ENCODE measurements around the gene MPST.
A peak's percentile ranks its signal among the peaks of the same experiment; 100 is the strongest.

The MPST gene

DNA sequence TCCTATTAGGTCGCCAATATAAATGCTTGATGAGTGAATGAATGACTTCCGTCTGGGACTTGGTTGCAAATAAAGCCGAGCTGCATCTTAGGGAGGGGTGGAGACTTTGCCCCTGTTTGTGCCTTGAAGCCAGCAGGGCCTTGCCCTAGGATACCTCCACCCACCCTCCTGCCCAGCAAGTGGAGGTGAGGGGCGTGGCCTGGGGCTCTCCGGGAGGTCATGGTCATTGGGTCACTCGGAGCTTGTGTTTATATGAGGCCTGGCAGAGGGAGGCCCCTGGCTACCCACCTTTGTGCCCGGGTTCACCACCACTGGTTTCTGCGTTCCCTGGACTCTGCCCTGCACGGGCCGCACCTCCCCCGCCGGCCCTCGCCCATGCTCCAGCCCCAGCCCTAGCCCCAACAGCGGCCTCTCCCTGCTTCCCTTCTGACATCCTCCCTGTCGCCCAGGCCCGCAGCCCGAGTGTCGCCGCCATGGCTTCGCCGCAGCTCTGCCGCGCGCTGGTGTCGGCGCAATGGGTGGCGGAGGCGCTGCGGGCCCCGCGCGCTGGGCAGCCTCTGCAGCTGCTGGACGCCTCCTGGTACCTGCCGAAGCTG is 4.3 kb downstream of the MPST start:
- DNase-seq, result no peak

DNA sequence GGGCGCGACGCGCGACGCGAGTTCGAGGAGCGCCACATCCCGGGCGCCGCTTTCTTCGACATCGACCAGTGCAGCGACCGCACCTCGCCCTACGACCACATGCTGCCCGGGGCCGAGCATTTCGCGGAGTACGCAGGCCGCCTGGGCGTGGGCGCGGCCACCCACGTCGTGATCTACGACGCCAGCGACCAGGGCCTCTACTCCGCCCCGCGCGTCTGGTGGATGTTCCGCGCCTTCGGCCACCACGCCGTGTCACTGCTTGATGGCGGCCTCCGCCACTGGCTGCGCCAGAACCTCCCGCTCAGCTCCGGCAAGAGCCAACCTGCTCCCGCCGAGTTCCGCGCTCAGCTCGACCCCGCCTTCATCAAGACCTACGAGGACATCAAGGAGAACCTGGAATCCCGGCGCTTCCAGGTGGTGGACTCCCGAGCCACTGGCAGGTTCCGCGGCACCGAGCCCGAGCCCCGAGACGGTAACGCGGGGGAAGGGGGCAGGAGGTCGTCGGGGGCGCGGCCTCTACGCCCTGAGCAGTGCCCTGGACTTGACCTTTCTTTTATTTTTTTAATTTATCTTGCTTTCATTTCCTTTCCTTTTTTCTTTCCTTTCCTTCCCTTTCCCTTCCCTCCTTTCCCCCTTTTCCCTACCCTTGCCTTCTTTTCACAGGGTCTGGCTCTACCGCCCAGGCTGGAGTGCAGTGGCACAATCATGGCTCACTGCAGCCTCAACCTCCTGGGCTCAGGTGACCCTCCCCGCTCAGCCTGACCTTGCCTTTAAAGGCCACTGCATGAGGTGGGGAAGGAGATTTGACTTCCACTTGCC is 5.0 kb downstream of the MPST start:
- DNase-seq, result no peak

DNA sequence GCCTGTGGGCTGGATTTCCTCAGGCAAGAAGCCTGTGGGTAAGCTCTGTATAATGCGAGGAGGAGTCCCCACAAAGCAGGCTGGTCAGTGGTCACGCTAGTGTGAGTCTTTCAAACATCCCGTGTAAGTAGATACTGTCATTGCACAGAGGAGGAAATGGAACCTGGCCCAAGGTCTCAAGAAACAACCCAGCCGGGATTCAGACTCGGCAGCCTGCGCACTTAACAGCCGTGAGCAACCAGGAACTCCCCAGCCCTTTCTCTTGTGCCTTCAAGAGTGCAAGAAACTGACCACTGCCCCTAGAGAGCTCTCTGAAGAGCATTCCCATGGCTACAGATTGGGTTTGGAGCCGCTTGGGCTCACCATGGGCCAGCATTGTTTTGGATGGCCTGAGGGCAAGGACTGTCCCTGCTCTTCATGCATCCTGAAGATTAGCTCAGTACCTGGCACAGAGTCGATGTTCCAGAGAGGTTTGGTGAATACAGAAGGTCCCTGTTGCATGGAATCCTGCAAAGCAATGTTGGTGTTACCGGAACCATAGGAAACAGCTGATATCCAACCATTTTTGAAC is 6.0 kb downstream of the MPST start:
- no peak for DNase-seq

DNA sequence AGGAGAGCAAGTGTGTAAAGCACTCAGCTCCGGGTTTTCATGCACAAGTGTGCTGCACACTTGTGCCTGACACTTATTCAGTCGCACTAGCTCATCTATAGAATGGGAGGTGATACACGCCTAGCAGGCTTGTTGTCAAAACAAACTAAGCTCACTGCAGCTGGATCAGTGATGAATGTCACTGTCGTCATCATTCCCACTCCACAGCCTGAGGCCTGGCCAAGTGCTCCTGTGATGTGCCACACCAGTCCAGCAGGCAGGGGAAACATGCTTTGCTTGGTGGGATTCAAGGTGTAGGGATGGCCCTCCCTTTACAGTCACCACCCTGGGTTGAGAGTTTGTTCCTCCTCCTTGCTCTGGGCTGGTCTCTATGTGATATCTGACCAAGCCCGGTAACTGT is 6.8 kb downstream of the MPST start:
- DNase-seq, result no peak

DNA sequence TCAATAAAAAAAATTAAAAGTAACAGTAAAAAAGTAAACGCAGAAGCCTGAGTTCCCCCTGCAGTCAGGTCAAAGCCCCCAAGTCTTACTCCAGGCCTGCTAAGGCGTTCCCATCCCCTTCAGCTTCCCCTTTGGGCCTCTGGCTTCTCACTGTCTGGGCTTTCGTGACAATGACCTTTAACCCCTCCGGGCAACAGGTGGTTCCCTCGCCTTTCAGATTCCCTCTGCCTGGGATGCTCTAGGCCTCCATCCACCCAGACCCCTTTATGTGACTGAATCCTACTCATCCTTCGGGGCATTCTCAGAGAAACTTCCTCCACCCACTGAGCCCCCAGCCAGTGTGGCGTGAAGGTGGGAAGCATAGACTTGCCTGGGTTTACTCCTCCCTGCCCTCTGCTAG is 8.0 kb downstream of the MPST start:
- DNase-seq, result no peak

DNA sequence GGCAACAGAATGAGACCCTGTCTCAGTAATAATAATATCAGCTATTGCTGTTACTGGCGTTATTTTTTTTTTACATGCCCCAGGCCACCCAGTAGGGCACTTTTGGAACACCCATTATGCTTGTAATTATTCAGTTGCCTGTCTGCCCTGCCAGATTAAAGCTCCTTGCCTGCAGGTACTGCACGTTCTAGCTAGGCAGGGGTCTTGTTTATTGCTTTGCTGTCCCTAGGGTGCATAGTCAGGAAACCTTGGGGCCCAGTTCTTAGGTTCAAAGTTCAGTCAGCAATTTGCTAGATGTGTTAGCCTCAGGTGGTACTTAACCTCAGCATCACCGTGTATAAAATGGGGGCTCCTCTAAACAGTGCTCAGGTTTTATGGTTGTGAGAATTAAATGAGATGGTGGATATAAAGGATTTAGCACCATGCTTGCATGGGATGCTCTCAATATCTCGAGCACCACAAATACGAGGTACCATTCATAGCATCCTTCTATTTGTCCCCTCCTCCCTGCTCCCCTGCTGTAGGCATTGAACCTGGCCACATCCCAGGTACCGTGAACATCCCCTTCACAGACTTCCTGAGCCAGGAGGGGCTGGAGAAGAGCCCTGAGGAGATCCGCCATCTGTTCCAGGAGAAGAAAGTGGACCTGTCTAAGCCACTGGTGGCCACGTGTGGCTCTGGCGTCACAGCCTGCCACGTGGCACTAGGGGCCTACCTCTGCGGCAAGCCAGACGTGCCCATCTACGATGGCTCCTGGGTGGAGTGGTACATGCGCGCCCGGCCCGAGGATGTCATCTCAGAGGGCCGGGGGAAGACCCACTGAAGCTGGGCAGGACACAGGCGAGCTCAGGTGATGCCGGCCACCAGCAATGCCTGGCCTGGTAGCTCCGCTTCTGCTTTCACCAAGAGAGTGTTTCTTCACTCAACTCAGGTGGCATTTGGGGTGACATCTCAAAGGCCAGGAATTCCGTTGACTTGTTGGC is 9.4 kb downstream of the MPST start:
- no peak for DNase-seq

DNA sequence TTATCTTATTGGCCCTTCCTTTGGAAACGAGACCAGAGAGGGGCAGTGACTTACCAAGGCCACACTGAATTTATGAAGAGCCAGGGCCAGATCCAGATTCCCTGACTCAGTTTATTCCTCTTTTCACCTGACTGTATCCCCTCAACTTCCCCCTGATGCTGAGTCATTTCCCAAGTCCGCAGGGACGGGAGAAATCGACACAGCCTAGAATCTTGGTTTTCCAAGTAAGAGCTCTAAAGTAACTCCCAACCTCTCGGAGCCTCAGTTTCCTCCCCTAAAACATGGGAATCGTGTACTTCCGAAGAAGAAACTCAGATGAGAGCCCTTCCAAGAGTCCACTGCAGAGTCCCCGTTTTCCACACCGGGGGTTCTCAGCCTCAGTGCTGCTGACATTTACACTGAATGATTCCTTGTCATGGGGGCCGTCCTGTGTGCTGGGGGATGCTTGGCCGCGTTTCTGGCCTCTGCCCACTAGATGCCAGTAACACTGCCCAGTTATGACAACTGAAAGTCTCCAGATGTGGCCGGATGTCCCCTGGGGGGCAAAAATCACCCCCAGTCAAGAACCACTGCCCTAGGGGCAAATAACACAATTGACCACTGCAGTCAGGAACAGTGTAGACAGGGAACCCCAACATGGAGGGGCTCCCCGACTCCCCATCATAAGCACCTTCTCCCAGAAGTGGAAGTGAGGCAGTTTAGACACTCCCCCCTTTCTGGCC is 11.2 kb downstream of the MPST start:
- no peak for DNase-seq

DNA sequence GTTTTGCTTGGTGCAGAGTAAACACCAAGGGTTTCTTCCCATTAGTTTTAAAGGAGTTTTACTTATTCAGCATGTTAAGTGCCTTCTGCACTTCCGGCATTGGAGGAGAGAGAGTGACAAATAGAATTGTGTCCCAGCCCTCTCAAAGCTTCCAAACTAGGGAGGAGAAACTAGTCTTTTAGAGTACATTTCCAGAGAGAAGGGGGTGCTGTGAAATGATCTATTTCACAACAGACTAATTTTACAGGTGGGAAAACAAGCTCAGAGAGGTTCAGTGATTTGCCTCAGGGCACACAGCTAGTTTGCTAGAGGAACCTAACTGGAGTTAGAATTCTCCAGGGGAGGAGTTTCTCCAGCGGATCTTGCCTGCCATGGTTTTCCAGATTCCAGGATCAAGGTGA is 12.6 kb downstream of the MPST start:
- no peak for DNase-seq

DNA sequence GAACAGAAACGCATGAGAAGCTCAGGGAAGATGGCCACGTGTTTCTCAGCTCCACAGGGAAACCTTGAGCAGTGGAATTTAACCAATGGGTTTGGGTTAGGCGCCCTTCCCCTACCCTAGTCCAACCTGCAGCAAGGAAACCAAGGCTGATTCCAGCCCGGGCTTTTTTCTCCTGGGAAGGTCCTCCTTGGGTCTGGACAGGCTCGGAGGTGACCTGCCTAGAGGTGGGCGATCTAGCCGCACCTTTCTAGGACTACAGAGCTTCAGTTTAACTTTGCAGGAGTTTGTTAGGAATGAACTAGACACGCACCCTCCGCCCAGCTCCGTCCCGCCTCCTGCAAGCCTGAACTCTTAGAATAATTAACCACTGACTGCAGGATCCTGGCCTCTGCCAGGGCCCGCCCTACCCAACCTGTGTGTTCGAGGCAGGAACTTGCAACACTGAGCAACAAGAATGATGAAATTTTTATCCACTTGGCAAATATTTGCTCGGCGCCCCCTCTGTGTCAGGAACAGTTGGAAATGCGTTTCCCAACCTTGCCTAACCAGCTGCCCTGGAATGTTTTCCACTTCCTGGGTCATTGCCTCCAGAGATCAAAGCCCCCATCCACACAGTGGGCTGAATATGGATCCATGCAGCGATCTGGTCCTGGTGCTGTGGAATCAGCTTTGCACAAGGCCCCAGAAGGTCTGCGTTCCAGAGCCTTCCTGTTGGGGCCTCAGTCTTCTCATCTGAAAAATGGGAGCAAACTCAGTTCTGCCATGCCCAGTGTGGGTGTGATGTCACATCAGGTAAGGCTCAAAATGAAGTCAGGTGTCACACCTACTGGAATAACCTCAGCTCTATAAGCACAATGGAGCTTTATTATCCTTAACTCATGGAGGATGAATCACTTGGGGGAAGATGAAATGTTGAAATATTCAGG is 13.3 kb downstream of the MPST start:
- no peak for DNase-seq

DNA sequence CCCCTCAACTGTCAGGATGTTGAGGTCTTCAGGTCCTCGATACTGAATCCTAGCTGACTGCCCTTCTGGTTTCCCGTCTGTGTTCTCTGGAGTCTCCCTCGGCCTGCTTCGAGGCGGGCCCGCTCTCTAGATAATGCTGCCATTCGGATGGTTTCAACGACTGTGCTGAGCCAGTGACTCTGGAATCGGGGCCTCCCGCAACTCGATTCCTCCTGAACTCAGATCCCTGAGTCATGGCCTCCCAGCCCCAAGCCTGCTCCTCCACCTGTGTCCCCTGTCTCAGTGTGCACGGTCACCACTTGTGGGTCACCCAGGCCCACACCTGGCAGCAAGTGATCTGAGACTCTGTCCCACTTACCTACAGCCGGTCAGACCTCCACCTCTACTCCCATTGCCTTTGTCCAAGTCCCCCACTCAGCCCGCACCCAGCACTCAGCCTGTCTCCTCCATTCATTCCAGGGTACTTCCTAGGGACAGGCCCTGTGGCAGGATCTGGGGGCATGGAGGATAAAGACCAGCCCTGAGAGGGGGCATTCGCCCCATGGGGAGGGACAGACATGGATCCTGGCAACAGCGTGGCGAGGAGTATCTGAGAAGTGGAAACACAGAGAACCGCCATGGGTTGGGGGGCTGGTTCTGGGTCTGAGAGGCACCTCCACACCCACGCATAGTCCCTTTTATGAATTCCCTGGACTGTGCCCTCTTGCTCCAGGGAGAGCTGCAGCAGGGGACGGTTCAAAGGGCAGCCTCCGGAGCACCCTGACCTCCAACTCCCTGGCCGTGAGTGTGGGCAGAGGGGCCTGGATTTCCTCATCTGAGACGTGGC is 14.3 kb downstream of the MPST start:
- no peak for DNase-seq

DNA sequence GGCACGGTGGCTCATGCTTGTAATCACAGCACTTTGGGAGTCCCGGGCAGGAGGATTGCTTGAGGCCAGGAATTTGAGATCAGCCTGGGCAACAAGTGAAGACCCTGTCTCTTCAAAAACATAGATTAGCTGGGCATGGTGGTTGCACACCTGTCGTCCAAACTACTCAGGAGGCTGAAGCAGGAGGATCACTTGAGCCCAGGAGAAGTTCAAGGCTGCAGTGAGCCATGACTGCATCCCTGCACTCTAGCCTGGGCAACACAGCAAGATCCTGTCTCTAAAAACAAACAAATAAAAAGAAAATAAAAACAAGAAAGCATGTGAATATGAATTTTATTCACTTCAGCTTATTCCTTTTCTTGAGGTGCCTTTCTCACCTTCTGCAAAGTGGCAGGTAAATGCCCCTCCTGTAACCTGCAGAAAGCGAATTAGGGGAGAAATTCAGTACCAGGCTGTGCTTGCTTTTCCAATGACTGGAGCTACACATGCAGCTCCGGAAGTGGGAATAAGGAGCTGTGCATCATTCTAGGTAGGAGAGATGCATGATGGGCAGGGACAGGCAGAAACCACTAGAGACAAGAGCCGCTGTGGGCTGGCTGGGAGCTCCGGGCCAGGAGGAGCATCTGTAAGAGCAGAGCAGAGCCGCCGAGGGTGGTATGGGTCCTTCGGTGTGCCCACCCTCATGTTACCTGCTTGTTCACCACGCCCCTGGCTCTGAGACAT is 17.3 kb downstream of the MPST start:
- no peak for DNase-seq

DNA sequence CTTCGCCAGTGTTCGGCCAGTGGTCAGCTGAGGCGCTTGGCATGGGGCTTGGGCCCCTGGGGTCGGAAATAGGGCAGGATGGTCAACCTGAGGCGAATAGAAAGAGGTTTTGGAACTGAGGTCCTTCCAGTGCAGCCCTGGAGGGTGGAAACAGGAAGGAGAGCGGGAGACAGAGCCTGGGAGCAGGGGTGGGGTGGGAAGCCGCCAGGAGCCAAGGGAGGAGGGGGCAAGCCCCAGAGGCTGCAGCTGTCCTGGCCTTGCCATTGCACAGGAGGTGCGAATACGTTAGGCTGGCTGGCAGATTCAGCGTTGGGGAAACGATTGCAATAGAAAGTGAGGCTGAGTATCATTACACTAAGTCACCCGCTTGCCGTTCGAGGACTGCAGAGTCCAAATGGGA is 18.1 kb downstream of the MPST start:
- DNase-seq, result no peak

DNA sequence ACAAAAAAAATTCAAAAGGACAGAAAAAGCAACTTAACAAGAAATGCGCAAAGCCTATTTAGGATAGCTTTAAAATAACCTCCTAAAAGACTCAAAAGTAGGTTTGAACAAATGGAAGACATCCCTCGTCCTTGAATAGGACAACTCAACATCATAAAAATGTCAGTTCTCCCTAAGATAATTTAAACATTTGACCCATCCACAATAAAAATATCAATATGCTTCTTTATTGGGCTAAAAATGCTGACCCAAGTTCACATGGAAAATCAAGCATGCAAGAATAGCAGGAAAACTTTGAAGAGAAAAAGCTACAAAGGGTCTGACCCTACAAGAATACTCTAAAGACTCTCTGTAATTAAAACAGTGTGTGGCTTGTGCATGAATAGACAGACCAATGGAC is 19.9 kb downstream of the MPST start:
- DNase-seq, result no peak

DNA sequence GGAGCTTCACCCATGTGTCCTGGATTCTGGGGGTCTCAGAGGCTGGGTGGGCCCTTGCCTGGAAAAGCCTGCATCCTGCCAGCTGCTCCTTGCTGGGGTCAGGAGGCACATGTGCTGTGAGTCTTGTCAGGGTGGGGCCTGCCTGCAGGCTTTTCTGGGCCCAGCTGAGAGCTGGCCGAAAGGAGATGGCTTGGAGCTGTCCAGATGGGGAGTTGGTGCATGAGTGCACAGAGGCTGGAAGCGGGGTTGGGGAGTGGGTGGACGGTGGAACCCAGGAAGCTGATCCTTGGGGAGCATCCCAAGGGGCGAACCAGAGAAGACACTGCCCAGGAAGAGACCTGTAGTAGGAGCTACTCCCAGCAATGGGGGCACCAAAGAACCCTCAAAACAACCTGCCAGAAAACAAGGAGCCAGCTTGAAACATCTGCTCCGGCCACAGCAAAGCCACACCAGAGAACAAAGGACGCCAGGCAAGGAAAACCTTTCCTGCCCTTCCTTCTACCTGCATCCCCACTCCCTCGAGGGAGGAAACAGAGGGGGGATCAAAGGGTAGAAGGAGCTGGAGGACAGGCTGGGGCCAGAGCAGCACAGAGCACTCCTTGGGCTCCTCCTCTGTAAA is 23.8 kb downstream of the MPST start:
- DNase-seq, result no peak

DNA sequence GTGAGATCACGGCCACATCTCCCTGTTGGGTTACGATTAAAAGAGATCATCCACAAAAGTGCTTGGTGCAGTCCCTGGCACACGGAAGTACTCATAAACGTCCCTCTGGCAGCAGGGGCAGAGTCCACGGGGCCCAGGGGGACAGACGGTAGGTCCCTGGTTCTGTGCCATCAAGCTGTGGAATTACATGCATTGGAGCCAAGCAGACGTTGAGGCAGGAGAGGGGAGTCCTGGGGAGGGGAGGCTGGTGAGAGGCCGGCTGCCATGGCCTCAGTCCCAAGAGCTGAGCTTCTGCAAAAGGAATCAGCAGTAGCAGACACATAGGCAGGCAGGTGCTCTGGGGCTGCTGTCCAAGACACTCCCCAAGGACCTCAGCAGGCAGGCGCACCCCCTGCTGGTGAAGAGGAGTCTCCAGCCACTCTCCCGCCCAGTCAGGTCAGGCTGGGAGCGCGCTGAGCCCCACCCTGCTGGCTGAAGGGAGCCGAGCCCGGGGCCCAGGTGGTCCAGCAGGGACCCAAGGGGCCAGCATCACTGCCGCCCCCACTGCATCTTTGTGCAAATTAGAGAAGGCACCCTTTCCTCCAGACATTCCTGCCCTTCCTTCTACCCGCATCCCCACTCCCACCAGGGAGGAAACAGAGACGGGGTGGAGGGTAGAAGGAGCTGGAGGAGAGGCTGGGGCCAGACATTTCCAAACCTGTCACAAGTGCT is 24.4 kb downstream of the MPST start:
- DNase-seq, result peak; percentile 90

DNA sequence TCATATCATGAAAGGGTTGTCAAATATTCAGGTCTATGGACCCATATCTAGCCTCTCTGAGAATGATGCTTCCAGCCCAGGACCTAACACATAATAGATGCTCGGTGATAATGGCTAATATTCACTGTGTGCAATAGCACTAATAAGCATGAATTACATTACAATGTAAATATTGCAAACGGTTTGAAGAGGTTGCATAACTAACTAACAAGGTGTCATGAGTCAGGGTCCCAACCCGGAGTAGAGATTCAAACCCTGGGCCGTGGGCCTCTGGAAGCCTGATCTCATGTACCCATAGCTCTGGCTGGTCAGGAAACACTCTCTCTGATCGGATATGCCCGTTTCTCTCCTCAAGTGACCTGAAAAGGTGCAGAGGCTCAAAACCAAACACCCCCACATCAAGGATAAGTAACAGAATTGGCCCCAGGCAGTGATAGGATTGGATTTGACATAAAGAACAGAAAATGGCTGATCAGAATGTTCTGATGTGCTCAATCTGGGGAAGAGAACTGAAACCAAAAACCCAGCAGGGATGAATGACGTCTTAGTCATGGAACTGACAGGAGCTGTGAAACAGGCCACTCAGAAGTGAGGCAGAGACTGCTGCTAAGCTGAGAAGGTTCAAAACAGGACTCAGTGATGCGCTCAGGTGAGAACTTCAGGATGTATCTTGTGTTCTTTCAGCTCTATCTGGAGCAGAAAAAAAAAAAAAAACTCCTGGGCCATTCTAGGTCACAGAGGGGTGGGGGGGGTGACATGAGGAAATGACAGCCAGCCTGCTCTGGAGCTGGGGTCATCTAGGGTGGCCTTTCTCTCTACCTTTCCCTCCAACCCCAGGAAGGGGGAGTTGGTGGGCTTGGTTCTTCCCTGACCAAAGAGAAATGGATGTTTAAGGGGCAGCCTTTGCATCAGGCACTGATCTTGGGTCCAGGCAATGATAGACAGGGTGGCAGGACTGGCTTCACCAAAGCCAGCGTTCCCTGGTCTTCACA is 25.4 kb downstream of the MPST start:
- DNase-seq, result no peak

DNA sequence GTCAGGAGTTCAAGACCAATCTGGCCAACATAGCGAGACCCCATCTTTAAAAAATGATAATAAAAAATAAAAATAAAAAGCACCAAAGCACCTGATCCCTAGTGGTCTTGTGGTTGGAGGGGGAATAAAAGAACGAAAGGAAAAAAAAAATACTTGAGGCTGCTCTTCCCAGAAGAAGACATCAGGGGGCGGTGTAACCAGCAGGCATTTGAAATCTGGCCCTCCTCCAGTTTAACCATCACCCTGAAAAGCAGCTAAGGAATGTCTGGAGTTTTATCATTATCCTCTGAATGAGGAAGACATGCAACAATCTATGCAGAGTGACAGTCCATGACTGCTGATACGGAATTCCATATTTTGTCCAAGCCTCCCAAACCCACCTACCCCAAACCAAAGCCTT is 26.4 kb downstream of the MPST start:
- peak; percentile 57 for DNase-seq

Measured in hematopoietic multipotent progenitor cell treated with erythropoietin and hydrocortisone succinate and interleukin-3 and kit ligand, for 6 days (in vitro differentiated cells).